BE2C (cell line): ENCODE measurements around the gene HEXA.

Experiments used
- DNase-seq: peaks from one replicate; pipeline ENCODE4 v3.0.0-alpha.2; 2020
- H3K27me3 ChIP-seq: fragments of 250-450 bp; sonication (Bioruptor Pico); 2 replicates; pipeline ENCODE4 v1.5.1; 2020; ENCODE audit warnings: mild to moderate bottlenecking
- H3K36me3 ChIP-seq: fragments of 250-450 bp; sonication (Bioruptor Pico); 2 replicates; pipeline ENCODE4 v1.5.1; 2020; ENCODE audit warnings: mild to moderate bottlenecking
- H3K4me1 ChIP-seq: fragments of 250-450 bp; sonication (Bioruptor Pico); 2 replicates; pipeline ENCODE4 v1.5.1; 2020
- H3K4me3 ChIP-seq: 2 replicates; pipeline ENCODE4 v1.5.1; 2011; ENCODE audit warnings: low read depth, low read length
- H3K9me3 ChIP-seq: fragments of 250-450 bp; sonication (Bioruptor Pico); 2 replicates; pipeline ENCODE4 v1.5.1; 2020
- TF ChIP-seq, protein P1 (sequence below): IDR thresholded peaks from 2 replicates; pipeline ENCODE4 v1.5.1; 2012; ENCODE audit warnings: mild to moderate bottlenecking, low read depth, low read length

The HEXA gene

DNA sequence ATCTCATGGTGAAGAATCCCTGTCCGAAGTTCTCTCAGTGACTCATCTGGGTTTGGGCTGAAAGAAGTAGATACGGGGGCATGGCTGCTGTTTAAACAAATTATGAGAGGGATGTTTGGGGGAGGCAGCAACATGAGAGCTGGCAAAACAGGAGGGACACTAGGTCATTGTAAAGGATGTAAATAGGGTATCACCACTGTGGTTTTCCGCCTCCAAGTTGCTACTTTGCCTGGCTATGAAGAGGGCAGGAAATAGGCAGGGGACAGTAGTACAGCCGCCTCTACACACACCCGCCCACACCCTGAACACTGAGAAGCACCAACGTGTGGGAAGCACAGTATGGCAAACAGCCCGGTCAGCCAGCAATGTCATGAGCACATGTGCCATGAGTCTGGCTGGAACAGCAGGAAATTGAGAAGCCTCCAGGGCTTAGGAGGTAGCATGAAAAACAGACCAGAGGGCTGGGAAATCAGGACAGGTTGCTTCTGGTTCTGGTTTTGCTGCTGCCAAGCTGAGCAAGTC, 17.1 kb downstream of the HEXA start:
- no peaks in the 10 kb centered on the region for H3K27me3 ChIP-seq
- H3K4me1 ChIP-seq = peaks cover 4% of the 10 kb centered on the region
- peak; percentile 80 for DNase-seq
- peaks cover 12% of the 10 kb centered on the region for H3K36me3 ChIP-seq
- H3K4me3 ChIP-seq = peak overlapping the region; percentile 17
- no peaks in the 10 kb centered on the region for H3K9me3 ChIP-seq
- TF ChIP-seq, protein P1, sequence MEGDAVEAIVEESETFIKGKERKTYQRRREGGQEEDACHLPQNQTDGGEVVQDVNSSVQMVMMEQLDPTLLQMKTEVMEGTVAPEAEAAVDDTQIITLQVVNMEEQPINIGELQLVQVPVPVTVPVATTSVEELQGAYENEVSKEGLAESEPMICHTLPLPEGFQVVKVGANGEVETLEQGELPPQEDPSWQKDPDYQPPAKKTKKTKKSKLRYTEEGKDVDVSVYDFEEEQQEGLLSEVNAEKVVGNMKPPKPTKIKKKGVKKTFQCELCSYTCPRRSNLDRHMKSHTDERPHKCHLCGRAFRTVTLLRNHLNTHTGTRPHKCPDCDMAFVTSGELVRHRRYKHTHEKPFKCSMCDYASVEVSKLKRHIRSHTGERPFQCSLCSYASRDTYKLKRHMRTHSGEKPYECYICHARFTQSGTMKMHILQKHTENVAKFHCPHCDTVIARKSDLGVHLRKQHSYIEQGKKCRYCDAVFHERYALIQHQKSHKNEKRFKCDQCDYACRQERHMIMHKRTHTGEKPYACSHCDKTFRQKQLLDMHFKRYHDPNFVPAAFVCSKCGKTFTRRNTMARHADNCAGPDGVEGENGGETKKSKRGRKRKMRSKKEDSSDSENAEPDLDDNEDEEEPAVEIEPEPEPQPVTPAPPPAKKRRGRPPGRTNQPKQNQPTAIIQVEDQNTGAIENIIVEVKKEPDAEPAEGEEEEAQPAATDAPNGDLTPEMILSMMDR = no peak

DNA sequence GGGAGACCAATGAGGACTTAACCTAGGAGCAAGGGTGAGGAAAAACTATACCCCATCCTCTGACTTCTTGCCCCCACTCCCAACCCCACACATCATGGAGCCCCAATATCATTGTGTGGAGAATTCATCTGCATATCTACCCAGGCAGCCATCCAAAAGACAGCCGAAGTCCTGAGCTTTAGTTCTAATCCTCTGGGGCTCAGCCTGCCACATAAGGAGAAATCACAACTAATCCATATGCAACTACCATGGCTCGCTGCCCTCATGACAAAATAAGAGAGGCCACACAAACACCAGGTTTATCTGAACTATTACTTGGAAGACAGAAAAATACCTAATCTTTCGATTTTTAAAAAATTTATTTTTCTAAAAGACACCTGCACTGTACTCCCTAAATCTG, 17.7 kb downstream of the HEXA start:
- TF ChIP-seq, protein P1 = no peak
- H3K4me1 ChIP-seq = peaks cover 4% of the 10 kb centered on the region
- H3K36me3 ChIP-seq = peaks cover 14% of the 10 kb centered on the region
- H3K27me3 ChIP-seq = no peaks in the 10 kb centered on the region
- H3K9me3 ChIP-seq = no peaks in the 10 kb centered on the region
- H3K4me3 ChIP-seq = no peak overlapping the region
- no peak for DNase-seq

DNA sequence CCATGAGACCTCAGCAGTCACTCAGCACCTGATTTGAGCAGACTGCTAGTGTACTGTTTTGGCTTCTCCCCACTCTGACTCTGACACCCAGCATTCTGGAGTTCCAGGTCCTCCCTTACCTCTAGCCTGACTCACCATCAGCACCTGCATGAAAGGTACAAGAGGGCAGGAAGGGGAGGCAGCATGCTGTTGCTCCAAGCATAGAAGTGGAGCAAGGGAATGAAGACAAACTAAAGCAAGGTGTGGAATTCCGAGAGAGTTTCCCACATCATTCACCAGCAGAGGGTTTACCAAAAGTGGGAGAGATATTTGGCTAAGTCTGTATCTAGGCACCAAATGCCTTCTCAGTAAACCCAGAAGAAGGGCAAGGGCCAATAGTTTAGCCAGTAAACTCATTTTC, 21.3 kb downstream of the HEXA start:
- TF ChIP-seq, protein P1 = no peak
- Histone ChIP-seq H3K9me3 (no peaks in the 10 kb centered on the region), H3K27me3 (no peaks in the 10 kb centered on the region), H3K4me1 (peaks cover 4% of the 10 kb centered on the region), H3K36me3 (peaks cover 36% of the 10 kb centered on the region), H3K4me3 (no peak overlapping the region)
- DNase-seq = no peak

DNA sequence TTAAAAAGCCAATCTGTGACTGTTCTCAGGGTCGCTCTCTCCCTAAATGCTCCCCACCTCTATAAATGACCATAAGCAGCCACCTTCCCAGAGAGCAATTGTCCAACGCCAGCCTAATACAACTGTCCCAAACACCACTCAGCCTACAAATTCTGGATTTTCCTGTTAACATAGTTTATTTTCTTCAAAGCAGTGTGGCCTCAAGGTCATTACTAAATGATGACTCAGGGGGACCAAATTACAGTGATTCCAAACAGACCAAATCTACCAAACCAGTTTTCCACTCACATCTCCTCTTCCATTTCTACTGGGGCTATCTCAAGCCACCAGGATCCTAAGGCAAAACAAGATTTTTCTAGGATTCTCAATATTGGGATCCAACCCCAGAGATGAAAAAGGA, 22.5 kb downstream of the HEXA start:
- no peak for DNase-seq

DNA sequence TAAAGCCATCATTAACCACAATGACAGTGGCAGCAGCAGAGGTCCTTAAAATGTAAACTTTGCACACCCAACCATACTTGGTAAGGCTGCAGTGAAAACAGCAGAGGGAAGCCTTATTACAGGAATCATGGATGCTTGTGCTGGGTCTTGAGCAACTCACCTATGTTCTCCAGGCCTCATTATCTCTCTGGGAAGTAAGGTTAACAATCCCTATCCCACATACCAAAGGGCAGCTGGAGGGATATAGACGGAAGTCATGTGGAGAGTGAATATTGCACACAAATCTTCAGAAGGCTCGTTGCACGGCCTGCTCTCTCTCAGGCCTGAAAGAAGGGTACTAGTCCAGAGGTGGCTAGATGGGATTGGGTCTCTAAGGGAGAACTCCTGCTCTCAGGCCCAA, 30.0 kb downstream of the HEXA start:
- DNase-seq = no peak
- no peak overlapping the region for H3K4me3 ChIP-seq
- TF ChIP-seq, protein P1 = no peak
- H3K27me3 ChIP-seq = no peaks in the 10 kb centered on the region
- peaks cover 34% of the 10 kb centered on the region for H3K36me3 ChIP-seq
- H3K4me1 ChIP-seq = peaks cover 3% of the 10 kb centered on the region; the same call in 1 of the 2 replicates
- H3K9me3 ChIP-seq = no peaks in the 10 kb centered on the region

More for the DNA sequence above, 22.5 kb downstream of the HEXA start:
- Histone ChIP-seq H3K4me3 (no peak overlapping the region), H3K4me1 (no peaks in the 10 kb centered on the region), H3K36me3 (peaks cover 41% of the 10 kb centered on the region), H3K9me3 (no peaks in the 10 kb centered on the region), H3K27me3 (no peaks in the 10 kb centered on the region)
- TF ChIP-seq, protein P1 = no peak

DNA sequence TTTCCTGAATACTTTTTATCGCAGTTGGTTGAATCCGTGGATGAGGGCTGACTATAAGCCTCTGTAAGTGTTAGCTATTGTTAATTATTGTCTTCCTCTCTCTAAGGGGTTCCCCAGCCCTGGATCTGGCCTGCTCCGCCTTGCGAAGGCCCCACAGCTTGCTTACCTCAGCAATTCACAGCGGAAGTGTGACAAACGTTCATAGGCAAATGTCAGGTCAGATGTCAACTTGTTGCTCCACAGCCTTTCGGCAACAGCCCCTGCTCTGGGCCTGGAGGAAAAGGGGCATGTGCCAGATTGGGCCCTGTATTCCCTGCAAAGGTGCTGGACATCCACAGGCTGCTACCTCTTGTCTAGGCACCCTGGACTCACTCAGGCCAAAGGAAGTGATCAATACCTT, 30.5 kb downstream of the HEXA start:
- TF ChIP-seq, protein P1 = no peak
- Histone ChIP-seq H3K4me1 (peaks cover 3% of the 10 kb centered on the region; the same call in 1 of the 2 replicates), H3K4me3 (no peak overlapping the region), H3K9me3 (no peaks in the 10 kb centered on the region), H3K27me3 (no peaks in the 10 kb centered on the region), H3K36me3 (peaks cover 28% of the 10 kb centered on the region)
- DNase-seq = no peak
